GM10248 (cell line): ENCODE data around the gene CS.
"Not testable (repeated sequence)": the region's sequence is repeated elsewhere in the genome, so short reads cannot be mapped to it uniquely, and the experiment has no call there.

ENCODE experiments used
- CTCF ChIA-PET: fragments of 300-600 bp; sonication (Branson Sonifier 250); formaldehyde crosslinking; extraction: SDS; loops from one replicate; lab custom pipeline; 2021; ENCODE audit warnings: antibody characterized with exemption; lab: Yijun Ruan, JAX
- POLR2A ChIA-PET: fragments of 350-650 bp; sonication (Branson Sonifier 250); formaldehyde crosslinking; extraction: SDS; loops from one replicate; lab custom pipeline; 2020; ENCODE audit warnings: antibody characterized with exemption; lab: Yijun Ruan, JAX
- DNase-seq: peaks from one replicate; pipeline ENCODE4 v3.0.0; 2012; ENCODE audit errors: extremely low spot score
- TF ChIP-seq, protein P1 (sequence below): IDR thresholded peaks from 2 replicates; pipeline ENCODE4 v1.5.1; 2012; ENCODE audit warnings: mild to moderate bottlenecking, low read depth; ENCODE audit errors: extremely low read depth, missing control alignments, control extremely low read depth

The CS gene

DNA sequence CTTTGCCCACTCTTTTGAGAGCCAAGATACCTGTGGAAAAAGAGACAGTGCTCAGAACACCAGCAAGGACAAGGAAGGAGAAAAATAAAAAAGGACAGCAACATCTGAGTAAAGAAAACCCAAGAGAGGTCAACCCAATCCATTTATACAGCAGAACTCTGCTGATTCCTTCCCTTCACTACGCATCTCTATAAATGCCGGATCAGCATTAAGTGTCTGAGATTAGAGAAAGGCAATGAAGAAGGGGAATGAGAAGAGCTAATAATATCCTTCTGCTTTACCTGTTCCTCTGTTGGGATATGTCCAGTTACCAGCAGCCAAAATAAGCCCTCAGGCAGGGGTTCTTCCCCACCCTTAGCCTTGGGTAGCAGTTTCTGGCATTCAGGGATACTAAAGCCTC is 17.6 kb downstream of the CS start:
- ChIA-PET CTCF (interaction anchor here (1.2 to 1.6 kb wide), 2 partner anchors 16 to 24 kb away, joined by 3 to 5 read pairs; partner anchors contain the start of genes ANKRD52 and COQ10A), POLR2A (no interaction called here)
- TF ChIP-seq, protein P1, sequence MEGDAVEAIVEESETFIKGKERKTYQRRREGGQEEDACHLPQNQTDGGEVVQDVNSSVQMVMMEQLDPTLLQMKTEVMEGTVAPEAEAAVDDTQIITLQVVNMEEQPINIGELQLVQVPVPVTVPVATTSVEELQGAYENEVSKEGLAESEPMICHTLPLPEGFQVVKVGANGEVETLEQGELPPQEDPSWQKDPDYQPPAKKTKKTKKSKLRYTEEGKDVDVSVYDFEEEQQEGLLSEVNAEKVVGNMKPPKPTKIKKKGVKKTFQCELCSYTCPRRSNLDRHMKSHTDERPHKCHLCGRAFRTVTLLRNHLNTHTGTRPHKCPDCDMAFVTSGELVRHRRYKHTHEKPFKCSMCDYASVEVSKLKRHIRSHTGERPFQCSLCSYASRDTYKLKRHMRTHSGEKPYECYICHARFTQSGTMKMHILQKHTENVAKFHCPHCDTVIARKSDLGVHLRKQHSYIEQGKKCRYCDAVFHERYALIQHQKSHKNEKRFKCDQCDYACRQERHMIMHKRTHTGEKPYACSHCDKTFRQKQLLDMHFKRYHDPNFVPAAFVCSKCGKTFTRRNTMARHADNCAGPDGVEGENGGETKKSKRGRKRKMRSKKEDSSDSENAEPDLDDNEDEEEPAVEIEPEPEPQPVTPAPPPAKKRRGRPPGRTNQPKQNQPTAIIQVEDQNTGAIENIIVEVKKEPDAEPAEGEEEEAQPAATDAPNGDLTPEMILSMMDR: no peak
- DNase-seq: no peak

DNA sequence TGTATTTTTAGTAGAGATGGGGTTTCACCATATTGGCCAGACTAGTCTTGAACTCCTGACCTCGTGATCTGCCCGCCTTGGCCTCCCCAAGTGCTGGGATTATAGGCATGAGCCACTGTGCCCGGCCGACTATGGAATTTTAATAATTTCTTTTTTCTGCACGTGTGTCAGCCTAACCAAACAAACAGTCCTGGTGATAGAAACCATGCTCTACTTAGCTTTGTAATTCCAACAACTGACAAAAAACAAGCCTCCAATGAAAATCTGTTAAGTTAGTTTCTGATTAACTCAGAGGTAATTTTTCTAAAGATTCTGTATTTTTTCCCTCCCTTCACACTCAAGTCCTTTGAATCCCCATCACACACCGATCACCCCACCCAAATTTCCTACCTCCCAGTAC is 18.1 kb downstream of the CS start:
- POLR2A ChIA-PET: no interaction called here
- CTCF ChIA-PET: interaction anchor here (1.2 kb wide), 1 partner anchor 24 kb away, joined by 3 read pairs; the partner anchor contains the start of gene ANKRD52
- TF ChIP-seq, protein P1: no peak
- DNase-seq: no peak

DNA sequence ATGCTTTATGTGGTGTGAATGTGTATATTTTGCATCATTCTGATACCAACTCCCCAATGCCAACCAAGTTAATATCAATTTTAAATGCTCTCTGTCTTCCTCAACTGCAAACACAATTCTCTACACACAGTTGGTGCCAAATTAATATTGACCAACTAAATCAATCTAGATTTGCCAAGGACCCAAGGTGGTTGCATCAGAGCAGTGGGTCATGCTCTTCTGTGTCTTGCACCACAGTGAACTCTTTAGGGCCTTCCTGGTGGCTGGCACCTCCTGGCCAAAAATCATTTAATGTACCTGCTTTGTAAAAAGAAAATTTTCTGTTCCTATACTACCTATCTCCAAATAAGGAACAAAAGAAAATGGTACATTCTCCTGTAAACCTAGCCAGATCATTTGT is 19.3 kb downstream of the CS start:
- ChIA-PET CTCF (interaction anchor here (0.6 to 1.4 kb wide), 3 partner anchors 12 to 16 kb away, joined by 3 to 4 read pairs (median 3); no protein-coding TSS in a partner anchor), POLR2A (no interaction called here)
- DNase-seq: no peak
- TF ChIP-seq, protein P1: no peak

DNA sequence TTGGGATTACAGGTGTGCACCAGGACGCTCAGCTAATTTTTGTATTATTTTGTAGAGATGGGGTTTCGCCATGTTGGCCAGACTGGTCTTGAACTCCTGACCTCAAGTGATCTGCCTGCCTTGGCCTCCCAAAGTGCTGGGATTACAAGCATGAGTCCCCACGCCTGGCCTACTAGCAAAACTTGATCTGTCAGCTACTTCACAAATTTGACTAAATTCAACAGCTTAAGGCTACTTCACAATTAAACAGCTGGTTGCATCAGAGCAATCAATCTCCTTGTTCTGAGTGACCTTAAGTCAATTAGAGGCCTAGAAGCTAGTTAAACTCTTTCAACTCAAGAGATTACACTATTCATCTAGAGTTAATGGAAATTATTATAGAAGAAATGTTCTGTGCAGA is 21.2 kb downstream of the CS start:
- TF ChIP-seq, protein P1: no peak
- POLR2A ChIA-PET: no interaction called here
- CTCF ChIA-PET: interaction anchor here (1.2 to 2.6 kb wide), 3 partner anchors 10 to 56 kb away, joined by 3 to 9 read pairs (median 4); partner anchors contain the start of gene COQ10A
- no peak for DNase-seq

DNA sequence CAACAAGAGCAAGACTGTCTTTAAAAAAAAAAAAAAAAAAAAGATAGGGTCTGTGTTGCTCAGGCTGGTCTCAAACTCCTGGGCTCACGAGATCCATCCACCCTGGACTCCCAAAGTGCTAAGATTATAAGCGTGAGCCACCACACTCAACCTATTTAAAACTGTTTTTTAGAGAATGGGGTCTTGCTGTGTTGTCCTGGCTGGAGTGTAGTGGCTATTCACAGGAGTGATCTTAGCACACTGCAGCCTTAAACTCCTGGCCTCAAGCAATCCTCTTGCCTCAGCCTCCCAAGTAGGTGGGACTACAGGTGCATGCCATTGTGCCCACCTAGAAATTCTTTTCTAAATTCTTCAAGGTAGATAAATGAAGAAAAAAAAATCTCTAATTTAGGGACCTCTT is 25.8 kb downstream of the CS start:
- no peak for DNase-seq
- TF ChIP-seq, protein P1: no peak
- ChIA-PET POLR2A (no interaction called here), CTCF (no interaction called here)

DNA sequence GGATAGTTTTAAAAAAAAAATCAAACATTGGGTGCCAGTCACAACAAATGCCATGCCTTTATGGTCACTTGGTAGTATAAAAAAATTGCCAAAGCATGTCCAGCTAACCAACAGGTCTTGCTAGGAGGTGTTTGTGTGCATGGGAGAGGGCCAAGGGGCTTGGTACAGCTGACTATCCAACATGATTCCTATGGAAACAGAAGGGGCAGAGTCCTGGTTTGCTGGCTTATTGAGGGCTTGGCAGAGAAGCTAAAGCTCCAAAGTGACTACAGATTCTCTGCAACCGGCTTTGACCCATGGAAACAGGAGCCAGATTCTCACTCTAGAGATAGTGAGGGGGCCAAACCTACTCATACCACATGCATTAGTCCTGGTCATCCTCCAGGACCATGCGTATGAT is 27.7 kb downstream of the CS start:
- POLR2A ChIA-PET, DNase-seq, CTCF ChIA-PET: not testable (repeated sequence)

DNA sequence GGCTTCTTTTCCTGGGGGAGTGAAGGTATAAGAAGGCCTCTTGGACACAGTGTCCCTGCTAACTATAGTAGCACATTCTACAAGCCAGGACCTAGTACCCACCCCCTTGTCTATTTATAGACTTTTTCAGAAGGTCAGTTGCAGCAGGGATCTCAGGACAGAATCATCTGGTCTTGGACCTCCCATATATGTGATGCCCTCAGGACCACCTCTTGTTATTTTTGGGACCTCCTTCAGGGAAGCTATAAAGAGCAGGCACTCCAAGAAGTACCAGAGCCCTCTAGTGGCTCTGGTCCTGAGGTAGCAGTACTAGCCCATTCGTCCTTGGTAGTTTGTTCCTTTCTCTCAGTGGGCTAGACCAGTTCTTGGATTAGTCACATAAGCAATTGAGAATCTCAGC is 29.1 kb downstream of the CS start:
- TF ChIP-seq, protein P1: peak; percentile 57
- ChIA-PET CTCF (interaction anchor here (0.7 to 7.2 kb wide), 6 partner anchors 15 to 193 kb away, joined by 3 to 64 read pairs (median 4); partner anchors contain the start of genes ANKRD52 and SMARCC2), POLR2A (interaction anchor here (0.6 kb wide), 1 partner anchor 108 kb away, joined by 4 read pairs; no protein-coding TSS in a partner anchor)
- DNase-seq: no peak
